ENCODE results near the gene PKNOX2.

- TF ChIP-seq CTCF (IDR thresholded peaks at IDR 0.05) (no peak), POLR2A (IDR thresholded peaks at IDR 0.05) (no peak), POLR2AphosphoS5 (IDR thresholded peaks at IDR 0.05) (no peak), EP300 (IDR thresholded peaks at IDR 0.05) (no peak)
Measured at GRCh38 chr11:125183641-125184040, 19.1 kb downstream of the PKNOX2 start.

All from suprapubic skin (tissue), 4 donors.